A549 (cell line): Measurements from ENCODE around the gene PCGF1. TPM values are rescaled to one million over a fixed set of nuclear protein-coding genes. Genes with fewer than 3 reads are reported as not detected.
A peak's percentile ranks its signal among the peaks of the same experiment; 100 is the strongest.

ENCODE experiments used
- CBX8 ChIP-seq: fragments of 200-600 bp; sonication (generic); IDR thresholded peaks from 2 replicates; pipeline ENCODE4 v1.6.1; 2016
- CHD4 ChIP-seq: fragments of 200-600 bp; sonication (generic); IDR thresholded peaks from 2 replicates; pipeline ENCODE4 v1.6.1; 2016; ENCODE audit warnings: antibody characterized with exemption, mild to moderate bottlenecking, borderline replicate concordance
- EHF ChIP-seq: fragments of 250-450 bp; sonication (Bioruptor Pico); IDR thresholded peaks from 2 replicates; pipeline ENCODE4 v1.5.0; 2020; ENCODE audit warnings: mild to moderate bottlenecking
- ESRRA ChIP-seq: fragments of 150-350 bp; IDR thresholded peaks from 2 replicates; pipeline ENCODE4 v1.6.1; 2014; ENCODE audit warnings: mild to moderate bottlenecking, low read length, borderline replicate concordance
- FOSL2 ChIP-seq, 2 experiments: fragments of 450-650 bp in 1 of 2; fragments of >200 bp in 1 of 2; sonication (Bioruptor Twin) in 1 of 2; formaldehyde crosslinking; IDR thresholded peaks; 2 replicates each; pipeline versions ENCODE4 v1.5.0 to v1.6.1; 2016 to 2020; ENCODE audit warnings: mild to moderate bottlenecking in 1 of 2, moderate library complexity in 1 of 2
- HES2 ChIP-seq: fragments of >200 bp; sonication (Bioruptor Twin); formaldehyde crosslinking; IDR thresholded peaks from 2 replicates; pipeline ENCODE4 v1.6.1; 2016
- HOXB5 ChIP-seq: fragments of 250-450 bp; sonication (Bioruptor Pico); IDR thresholded peaks from 2 replicates; pipeline ENCODE4 v1.5.0; 2020; ENCODE audit warnings: mild to moderate bottlenecking, moderate library complexity
- MAFK ChIP-seq: fragments of 450-650 bp; IDR thresholded peaks from 2 replicates; pipeline ENCODE4 v1.6.1; 2014; ENCODE audit not compliant: partially characterized antibody
- MAX ChIP-seq: IDR thresholded peaks from 2 replicates; pipeline ENCODE4 v1.6.1; 2012
- MAZ ChIP-seq: fragments of 150-350 bp; IDR thresholded peaks from 2 replicates; pipeline ENCODE4 v1.6.1; 2014; ENCODE audit warnings: antibody characterized with exemption, low read depth, low read length, borderline replicate concordance
- NPAS2 ChIP-seq: fragments of 250-450 bp; sonication (Bioruptor Pico); IDR thresholded peaks from 2 replicates; pipeline ENCODE4 v1.8.0; 2022; ENCODE audit warnings: mild to moderate bottlenecking, moderate library complexity, borderline replicate concordance
- PHF8 ChIP-seq: fragments of 200-600 bp; sonication (generic); IDR thresholded peaks from 2 replicates; pipeline ENCODE4 v1.6.1; 2016; ENCODE audit warnings: low read depth, mild to moderate bottlenecking, antibody characterized with exemption, moderate library complexity, borderline replicate concordance
- RAD21 ChIP-seq, 2 experiments: fragments of >200 bp in 1 of 2; sonication (Bioruptor Twin) in 1 of 2; formaldehyde crosslinking in 1 of 2; IDR thresholded peaks in 1 of 2; conservative IDR thresholded peaks in 1 of 2; 2 replicates in 1 of 2; 3 replicates in 1 of 2; pipeline ENCODE4 v1.6.1; 2012 to 2018; ENCODE audit warnings: inconsistent platforms in 1 of 2
- RCOR1 ChIP-seq: fragments of 150-350 bp; IDR thresholded peaks from 2 replicates; pipeline ENCODE4 v1.6.1; 2014; ENCODE audit warnings: antibody characterized with exemption, low read length, low read depth
- SREBF2 ChIP-seq: fragments of 450-650 bp; IDR thresholded peaks from 2 replicates; pipeline ENCODE4 v1.6.1; 2014; ENCODE audit warnings: mild to moderate bottlenecking, moderate library complexity
- TFCP2L1 ChIP-seq: fragments of 250-450 bp; sonication (Bioruptor Pico); IDR thresholded peaks from 2 replicates; pipeline ENCODE4 v1.5.0; 2021; ENCODE audit warnings: mild to moderate bottlenecking
- TP53 ChIP-seq: fragments of 250-450 bp; sonication (Bioruptor Pico); IDR thresholded peaks from 2 replicates; pipeline ENCODE4 v1.5.0; 2021; ENCODE audit warnings: mild to moderate bottlenecking, moderate library complexity
- USF2 ChIP-seq: fragments of 450-650 bp; IDR thresholded peaks from 2 replicates; pipeline ENCODE4 v1.6.1; 2014; ENCODE audit warnings: antibody characterized with exemption
- ZFP36 ChIP-seq: fragments of 450-650 bp; IDR thresholded peaks from 2 replicates; pipeline ENCODE4 v1.6.1; 2014; ENCODE audit warnings: borderline replicate concordance; ENCODE audit not compliant: partially characterized antibody
- ZSCAN20 ChIP-seq: fragments of 250-450 bp; sonication (Bioruptor Pico); IDR thresholded peaks from 2 replicates; pipeline ENCODE4 v1.8.0; 2022; ENCODE audit warnings: mild to moderate bottlenecking, moderate library complexity
- polyA plus RNA-seq, 4 experiments: library from polyadenylated mRNA; depleted of rRNA in 3 of 4; stranded (reverse); fragments of >200 nt; fragmentation: RNase III in 1 of 4; extraction: RNeasy Plus Mini Kit Qiagen cat#74134 plus additional on column Dnase treatment in 1 of 4; gene quantifications; 2 replicates in 3 of 4; 3 replicates in 1 of 4; pipeline ENCODE4 v1.2.3, GENCODE V29; 2011 to 2017
- TF ChIP-seq, protein P1 (sequence below): fragments of 200-600 bp; sonication (generic); IDR thresholded peaks from 2 replicates; pipeline ENCODE4 v1.6.1; 2016; ENCODE audit warnings: antibody characterized with exemption, mild to moderate bottlenecking, moderate library complexity
- TF ChIP-seq, protein P2 (sequence below): fragments of 250-450 bp; sonication (Bioruptor Pico); IDR thresholded peaks from 2 replicates; pipeline ENCODE4 v1.5.0; 2021; ENCODE audit warnings: mild to moderate bottlenecking, moderate library complexity, borderline replicate concordance
- TF ChIP-seq, protein P3 (sequence below): fragments of >200 bp; sonication (Bioruptor Twin); formaldehyde crosslinking; IDR thresholded peaks from 3 replicates; pipeline ENCODE4 v1.5.1; 2016
- TF ChIP-seq, protein P4 (sequence below): IDR thresholded peaks from 2 replicates; pipeline ENCODE4 v1.6.1; 2012; ENCODE audit warnings: low read depth, borderline replicate concordance

The PCGF1 gene
- polyA plus RNA-seq, 2 of the 4 experiments (the other 2 are of a cell fraction), result 32.2 to 53.6 TPM

DNA sequence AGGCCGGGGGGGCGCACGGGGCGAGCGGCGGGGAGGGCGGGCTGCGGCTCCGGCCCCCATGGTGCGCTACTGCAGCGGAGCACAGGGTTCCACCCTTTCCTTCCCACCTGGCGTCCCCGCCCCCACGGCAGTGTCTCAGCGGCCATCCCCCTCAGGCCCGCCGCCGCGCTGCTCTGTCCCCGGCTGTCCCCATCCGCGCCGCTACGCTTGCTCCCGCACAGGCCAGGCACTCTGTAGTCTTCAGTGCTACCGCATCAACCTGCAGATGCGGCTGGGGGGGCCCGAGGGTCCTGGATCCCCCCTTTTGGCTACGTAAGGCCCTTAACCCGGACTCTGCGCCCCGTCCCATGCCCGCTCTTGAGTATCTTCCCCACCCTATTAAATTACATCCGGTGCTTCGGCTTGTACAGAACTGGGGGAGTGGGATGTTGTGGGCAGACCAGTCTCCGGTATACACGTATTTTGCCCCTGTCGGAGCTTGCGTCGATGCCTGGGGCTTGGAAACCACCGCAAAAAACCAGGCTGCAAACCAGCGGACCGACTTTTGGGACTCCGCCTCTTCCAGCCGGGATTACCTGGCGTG lies 49.9 kb downstream of the PCGF1 start (continued):
- TF ChIP-seq, protein P1, sequence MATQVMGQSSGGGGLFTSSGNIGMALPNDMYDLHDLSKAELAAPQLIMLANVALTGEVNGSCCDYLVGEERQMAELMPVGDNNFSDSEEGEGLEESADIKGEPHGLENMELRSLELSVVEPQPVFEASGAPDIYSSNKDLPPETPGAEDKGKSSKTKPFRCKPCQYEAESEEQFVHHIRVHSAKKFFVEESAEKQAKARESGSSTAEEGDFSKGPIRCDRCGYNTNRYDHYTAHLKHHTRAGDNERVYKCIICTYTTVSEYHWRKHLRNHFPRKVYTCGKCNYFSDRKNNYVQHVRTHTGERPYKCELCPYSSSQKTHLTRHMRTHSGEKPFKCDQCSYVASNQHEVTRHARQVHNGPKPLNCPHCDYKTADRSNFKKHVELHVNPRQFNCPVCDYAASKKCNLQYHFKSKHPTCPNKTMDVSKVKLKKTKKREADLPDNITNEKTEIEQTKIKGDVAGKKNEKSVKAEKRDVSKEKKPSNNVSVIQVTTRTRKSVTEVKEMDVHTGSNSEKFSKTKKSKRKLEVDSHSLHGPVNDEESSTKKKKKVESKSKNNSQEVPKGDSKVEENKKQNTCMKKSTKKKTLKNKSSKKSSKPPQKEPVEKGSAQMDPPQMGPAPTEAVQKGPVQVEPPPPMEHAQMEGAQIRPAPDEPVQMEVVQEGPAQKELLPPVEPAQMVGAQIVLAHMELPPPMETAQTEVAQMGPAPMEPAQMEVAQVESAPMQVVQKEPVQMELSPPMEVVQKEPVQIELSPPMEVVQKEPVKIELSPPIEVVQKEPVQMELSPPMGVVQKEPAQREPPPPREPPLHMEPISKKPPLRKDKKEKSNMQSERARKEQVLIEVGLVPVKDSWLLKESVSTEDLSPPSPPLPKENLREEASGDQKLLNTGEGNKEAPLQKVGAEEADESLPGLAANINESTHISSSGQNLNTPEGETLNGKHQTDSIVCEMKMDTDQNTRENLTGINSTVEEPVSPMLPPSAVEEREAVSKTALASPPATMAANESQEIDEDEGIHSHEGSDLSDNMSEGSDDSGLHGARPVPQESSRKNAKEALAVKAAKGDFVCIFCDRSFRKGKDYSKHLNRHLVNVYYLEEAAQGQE, result no peak
- TF ChIP-seq RCOR1, result no peak
- no peak for TF ChIP-seq SREBF2
- TF ChIP-seq, protein P2, sequence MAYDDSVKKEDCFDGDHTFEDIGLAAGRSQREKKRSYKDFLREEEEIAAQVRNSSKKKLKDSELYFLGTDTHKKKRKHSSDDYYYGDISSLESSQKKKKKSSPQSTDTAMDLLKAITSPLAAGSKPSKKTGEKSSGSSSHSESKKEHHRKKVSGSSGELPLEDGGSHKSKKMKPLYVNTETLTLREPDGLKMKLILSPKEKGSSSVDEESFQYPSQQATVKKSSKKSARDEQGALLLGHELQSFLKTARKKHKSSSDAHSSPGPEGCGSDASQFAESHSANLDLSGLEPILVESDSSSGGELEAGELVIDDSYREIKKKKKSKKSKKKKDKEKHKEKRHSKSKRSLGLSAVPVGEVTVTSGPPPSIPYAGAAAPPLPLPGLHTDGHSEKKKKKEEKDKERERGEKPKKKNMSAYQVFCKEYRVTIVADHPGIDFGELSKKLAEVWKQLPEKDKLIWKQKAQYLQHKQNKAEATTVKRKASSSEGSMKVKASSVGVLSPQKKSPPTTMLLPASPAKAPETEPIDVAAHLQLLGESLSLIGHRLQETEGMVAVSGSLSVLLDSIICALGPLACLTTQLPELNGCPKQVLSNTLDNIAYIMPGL (CRISPR knock-in tag), result peak; percentile 71; the same call in 1 of the 2 replicates
- no peak for TF ChIP-seq CHD4
- no peak for TF ChIP-seq ESRRA
- TF ChIP-seq, protein P3, sequence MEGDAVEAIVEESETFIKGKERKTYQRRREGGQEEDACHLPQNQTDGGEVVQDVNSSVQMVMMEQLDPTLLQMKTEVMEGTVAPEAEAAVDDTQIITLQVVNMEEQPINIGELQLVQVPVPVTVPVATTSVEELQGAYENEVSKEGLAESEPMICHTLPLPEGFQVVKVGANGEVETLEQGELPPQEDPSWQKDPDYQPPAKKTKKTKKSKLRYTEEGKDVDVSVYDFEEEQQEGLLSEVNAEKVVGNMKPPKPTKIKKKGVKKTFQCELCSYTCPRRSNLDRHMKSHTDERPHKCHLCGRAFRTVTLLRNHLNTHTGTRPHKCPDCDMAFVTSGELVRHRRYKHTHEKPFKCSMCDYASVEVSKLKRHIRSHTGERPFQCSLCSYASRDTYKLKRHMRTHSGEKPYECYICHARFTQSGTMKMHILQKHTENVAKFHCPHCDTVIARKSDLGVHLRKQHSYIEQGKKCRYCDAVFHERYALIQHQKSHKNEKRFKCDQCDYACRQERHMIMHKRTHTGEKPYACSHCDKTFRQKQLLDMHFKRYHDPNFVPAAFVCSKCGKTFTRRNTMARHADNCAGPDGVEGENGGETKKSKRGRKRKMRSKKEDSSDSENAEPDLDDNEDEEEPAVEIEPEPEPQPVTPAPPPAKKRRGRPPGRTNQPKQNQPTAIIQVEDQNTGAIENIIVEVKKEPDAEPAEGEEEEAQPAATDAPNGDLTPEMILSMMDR, result no peak
- TF ChIP-seq PHF8, result peak; percentile 83
- TF ChIP-seq HES2, result no peak
- TF ChIP-seq NPAS2 (CRISPR knock-in tag), result no peak
- TF ChIP-seq TP53, result peak; percentile 85
- no peak for TF ChIP-seq HOXB5 (CRISPR knock-in tag)
- TF ChIP-seq ZFP36, result no peak
- no peak for TF ChIP-seq USF2
- TF ChIP-seq MAFK, result no peak
- TF ChIP-seq MAZ, result no peak
- TF ChIP-seq ZSCAN20, result no peak
- TF ChIP-seq EHF (CRISPR knock-in tag), result no peak
- TF ChIP-seq, protein P4, sequence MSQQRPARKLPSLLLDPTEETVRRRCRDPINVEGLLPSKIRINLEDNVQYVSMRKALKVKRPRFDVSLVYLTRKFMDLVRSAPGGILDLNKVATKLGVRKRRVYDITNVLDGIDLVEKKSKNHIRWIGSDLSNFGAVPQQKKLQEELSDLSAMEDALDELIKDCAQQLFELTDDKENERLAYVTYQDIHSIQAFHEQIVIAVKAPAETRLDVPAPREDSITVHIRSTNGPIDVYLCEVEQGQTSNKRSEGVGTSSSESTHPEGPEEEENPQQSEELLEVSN, result peak; percentile 4; the same call in 1 of the 2 replicates
- no peak for TF ChIP-seq FOSL2 (IDR thresholded peaks at IDR 0.05)
- 0 out of 2 replicates have a peak, but pooled peaks have one; percentile 5 for TF ChIP-seq FOSL2 (CRISPR knock-in tag; IDR thresholded peaks at IDR 0.05)
- TF ChIP-seq MAX, result peak; percentile 58; the same call in 1 of the 2 replicates
- 0 out of 5 replicates have a peak, but pooled peaks of 1 of the 2 experiments have one; percentile 16 for TF ChIP-seq RAD21 (conservative IDR thresholded peaks at IDR 0.05 in 1 of 2, IDR thresholded peaks at IDR 0.05 in 1 of 2)
- no peak for TF ChIP-seq CBX8
- 0 out of 2 replicates have a peak, but pooled peaks have one; percentile 44 for TF ChIP-seq TFCP2L1 (CRISPR knock-in tag)
